KMS-11 (cell line): ENCODE measurements around the gene CREB3L2.

Experiments
- H2AFZ ChIP-seq: fragments of 200-600 bp; sonication (generic); 2 replicates; pipeline ENCODE4 v1.6.1; 2016; ENCODE audit warnings: antibody characterized with exemption, mixed run types, low read depth
- H3K27ac ChIP-seq: fragments of 200-600 bp; sonication (generic); 2 replicates; pipeline ENCODE4 v1.6.1; 2016; ENCODE audit warnings: mild to moderate bottlenecking, mixed run types
- H3K27me3 ChIP-seq: fragments of 200-600 bp; sonication (generic); 2 replicates; pipeline ENCODE4 v1.6.1; 2017; ENCODE audit warnings: mild to moderate bottlenecking, low read depth, mixed run types, moderate library complexity; ENCODE audit not compliant: insufficient read depth
- H3K36me3 ChIP-seq: fragments of 200-600 bp; sonication (generic); 2 replicates; pipeline ENCODE4 v1.6.1; 2017; ENCODE audit warnings: mild to moderate bottlenecking, mixed run types; ENCODE audit not compliant: insufficient read depth
- H3K4me1 ChIP-seq: fragments of 200-600 bp; sonication (generic); 2 replicates; pipeline ENCODE4 v1.6.1; 2016; ENCODE audit warnings: mild to moderate bottlenecking, low read depth, mixed run types; ENCODE audit not compliant: poor library complexity, severe bottlenecking
- H3K4me2 ChIP-seq: fragments of 200-600 bp; sonication (generic); 2 replicates; pipeline ENCODE4 v1.7.0; 2016; ENCODE audit warnings: mild to moderate bottlenecking, mixed run types
- H3K4me3 ChIP-seq: fragments of 200-600 bp; sonication (generic); IDR thresholded peaks from 2 replicates; pipeline ENCODE4 v1.6.1; 2017; ENCODE audit warnings: low read depth, low read length, mixed read lengths; ENCODE audit not compliant: insufficient read depth
- H3K79me2 ChIP-seq: fragments of 200-600 bp; sonication (generic); 2 replicates; pipeline ENCODE4 v1.6.1; 2016; ENCODE audit warnings: low read depth, mixed run types; ENCODE audit not compliant: insufficient read depth
- H3K9ac ChIP-seq: fragments of 200-600 bp; sonication (generic); 2 replicates; pipeline ENCODE4 v1.6.1; 2016; ENCODE audit warnings: mild to moderate bottlenecking, mixed run types
- H4K20me1 ChIP-seq: fragments of 200-600 bp; sonication (generic); 2 replicates; pipeline ENCODE4 v1.6.1; 2016; ENCODE audit warnings: mild to moderate bottlenecking, mixed run types; ENCODE audit not compliant: insufficient read depth
- CTCF ChIP-seq: fragments of 200-600 bp; sonication (generic); conservative IDR thresholded peaks from 2 replicates; pipeline ENCODE4 v1.6.1; 2017; ENCODE audit warnings: low read depth, mild to moderate bottlenecking, antibody characterized with exemption, low read length, moderate library complexity, mixed read lengths

Gene CREB3L2

DNA sequence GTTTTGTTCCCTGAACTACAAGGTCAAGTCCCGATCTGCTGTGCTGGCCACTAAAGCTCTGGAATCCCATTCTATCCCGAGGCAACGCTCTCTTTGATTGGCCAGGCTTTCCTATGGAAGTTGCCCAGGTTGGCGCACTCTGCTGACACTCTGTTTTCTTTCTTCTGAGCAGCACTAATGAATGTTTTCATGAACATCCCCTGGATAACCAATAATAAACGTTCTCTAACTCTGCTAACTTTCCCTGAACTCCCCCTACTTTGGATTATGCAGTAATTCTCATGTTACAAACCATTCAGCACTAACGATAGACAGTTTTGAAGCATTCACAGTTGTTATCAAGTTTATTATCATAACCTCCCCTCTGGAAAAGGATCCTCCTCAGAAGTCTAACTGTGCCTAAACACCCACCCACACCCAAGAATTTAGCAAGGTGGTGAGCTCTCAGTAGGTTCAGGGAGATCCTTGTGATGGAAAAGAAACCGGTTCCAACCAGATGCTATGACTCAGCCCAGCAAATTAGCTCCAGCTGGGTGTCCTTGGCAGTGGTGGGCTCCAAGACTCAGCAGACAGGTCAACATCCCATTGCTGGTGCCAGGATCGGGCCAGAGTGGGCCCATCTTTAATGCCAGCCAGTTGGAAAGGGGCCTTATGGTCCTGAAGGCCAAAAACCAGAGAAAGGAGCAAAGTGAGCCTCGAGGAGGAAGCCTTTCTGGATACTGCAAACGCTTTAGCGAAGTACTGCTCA is 68.4 kb downstream of the CREB3L2 start:
- Histone ChIP-seq H4K20me1 (no peaks in the 10 kb centered on the region), H3K4me1 (peaks cover 29% of the 10 kb centered on the region), H2AFZ (no peak overlapping the region), H3K4me3 (no peak overlapping the region), H3K27me3 (no peaks in the 10 kb centered on the region), H3K9ac (no peak overlapping the region), H3K36me3 (no peaks in the 10 kb centered on the region), H3K27ac (no peak overlapping the region), H3K4me2 (no peak overlapping the region), H3K79me2 (peaks cover 22% of the 10 kb centered on the region; the same call in 1 of the 2 replicates)
- TF ChIP-seq CTCF, result no peak

DNA sequence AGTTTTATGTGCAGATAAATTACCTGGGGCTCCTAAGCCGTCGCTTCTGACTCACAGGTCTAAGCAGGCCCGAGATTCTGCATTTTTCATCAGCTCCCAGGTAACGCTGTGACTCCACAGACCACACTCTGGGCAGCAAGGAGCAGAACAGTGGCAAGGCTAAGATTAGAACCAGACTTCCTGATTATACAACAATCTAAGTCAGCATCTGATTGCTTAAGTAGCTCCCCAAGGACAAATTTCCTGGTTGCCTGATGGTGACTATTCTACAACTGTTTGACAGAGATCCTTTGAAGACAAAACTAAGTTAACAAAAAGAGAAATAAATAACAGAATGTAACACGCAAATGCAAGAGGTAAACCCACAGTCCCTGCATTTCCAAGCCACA is 69.0 kb downstream of the CREB3L2 start:
- H3K79me2 ChIP-seq, result peaks cover 22% of the 10 kb centered on the region; the same call in 1 of the 2 replicates
- no peak overlapping the region for H3K4me2 ChIP-seq
- H3K27ac ChIP-seq, result no peak overlapping the region
- peaks cover 29% of the 10 kb centered on the region for H3K4me1 ChIP-seq
- H4K20me1 ChIP-seq, result no peaks in the 10 kb centered on the region
- H3K36me3 ChIP-seq, result no peaks in the 10 kb centered on the region
- TF ChIP-seq CTCF, result no peak
- H3K9ac ChIP-seq, result no peak overlapping the region
- H3K4me3 ChIP-seq, result no peak overlapping the region
- H3K27me3 ChIP-seq, result no peaks in the 10 kb centered on the region
- no peak overlapping the region for H2AFZ ChIP-seq

DNA sequence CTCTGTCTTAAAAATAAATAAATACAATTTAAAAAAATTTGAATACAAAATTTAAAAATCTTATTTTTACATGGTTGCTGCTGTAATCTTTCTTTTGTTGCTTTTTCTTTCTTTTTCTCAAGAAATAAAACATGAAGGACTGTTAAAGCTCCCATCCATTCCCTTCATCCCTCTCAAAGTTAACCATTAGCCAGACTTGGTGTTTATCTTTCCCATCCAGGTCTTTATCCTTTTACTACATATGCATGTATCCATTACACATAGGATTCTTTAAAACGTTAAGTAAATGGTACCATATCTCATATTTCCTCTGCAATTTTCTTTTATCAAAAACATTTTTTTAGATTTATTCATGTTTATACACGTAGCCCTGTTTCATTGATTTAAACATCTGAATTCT is 70.1 kb downstream of the CREB3L2 start:
- H3K4me1 ChIP-seq, result peaks cover 25% of the 10 kb centered on the region
- no peak overlapping the region for H3K4me2 ChIP-seq
- no peak overlapping the region for H3K27ac ChIP-seq
- TF ChIP-seq CTCF, result no peak
- no peaks in the 10 kb centered on the region for H3K36me3 ChIP-seq
- no peaks in the 10 kb centered on the region for H3K27me3 ChIP-seq
- peaks cover 16% of the 10 kb centered on the region; the same call in 1 of the 2 replicates for H3K79me2 ChIP-seq
- H3K9ac ChIP-seq, result no peak overlapping the region
- H3K4me3 ChIP-seq, result no peak overlapping the region
- H4K20me1 ChIP-seq, result no peaks in the 10 kb centered on the region
- no peak overlapping the region for H2AFZ ChIP-seq

GRCh38 chr7:137930581-137930980 is 71.3 kb downstream of the CREB3L2 start:
- Histone ChIP-seq H2AFZ (no peak overlapping the region), H3K27me3 (no peaks in the 10 kb centered on the region), H3K27ac (no peak overlapping the region), H3K79me2 (peaks cover 11% of the 10 kb centered on the region; the same call in 1 of the 2 replicates), H3K4me3 (no peak overlapping the region), H4K20me1 (no peaks in the 10 kb centered on the region), H3K9ac (no peak overlapping the region), H3K4me2 (no peak overlapping the region), H3K4me1 (peaks cover 13% of the 10 kb centered on the region), H3K36me3 (no peaks in the 10 kb centered on the region)
- TF ChIP-seq CTCF, result no peak
